Measurements from ENCODE around the gene DLGAP4. TPM values are rescaled to one million over a fixed set of nuclear protein-coding genes. Genes with fewer than 3 reads are reported as not detected.

The DLGAP4 gene
- total and polyA plus RNA-seq, 2 of the 13 experiments (the other 11 are each of a cell fraction or from before 2014, with no cell fraction given): 15.2 to 26.7 TPM

DNA sequence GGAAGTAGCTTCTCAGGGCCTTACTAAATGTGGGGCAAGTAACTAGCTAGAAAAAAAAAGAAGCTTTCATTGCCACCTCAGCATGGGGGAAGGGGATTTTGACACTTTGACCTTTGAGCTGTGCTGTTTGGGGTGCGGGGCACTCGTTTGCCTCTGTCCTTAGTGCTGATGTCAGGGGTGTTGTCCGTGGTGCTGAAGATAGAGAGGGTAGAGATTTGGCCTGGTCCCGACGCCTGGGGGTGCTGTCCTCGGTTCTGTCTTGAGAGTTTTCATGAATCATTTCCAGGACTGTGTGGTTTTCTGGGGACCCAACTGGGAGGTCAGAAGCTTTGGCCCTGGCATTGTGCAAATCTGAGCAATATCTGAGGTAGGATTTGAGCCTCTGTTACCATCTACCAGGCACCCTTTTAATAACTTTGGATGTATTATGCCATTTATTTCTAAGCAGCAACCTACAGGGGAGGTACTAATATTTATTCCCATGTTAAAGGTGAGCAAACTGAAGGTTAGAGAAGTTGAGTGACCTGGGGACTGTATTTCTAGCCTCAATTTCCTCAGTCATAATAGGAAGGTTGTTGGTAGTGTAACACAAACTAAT is 78.0 kb downstream of the DLGAP4 start (continued):
- TF ChIP-seq, protein P1, sequence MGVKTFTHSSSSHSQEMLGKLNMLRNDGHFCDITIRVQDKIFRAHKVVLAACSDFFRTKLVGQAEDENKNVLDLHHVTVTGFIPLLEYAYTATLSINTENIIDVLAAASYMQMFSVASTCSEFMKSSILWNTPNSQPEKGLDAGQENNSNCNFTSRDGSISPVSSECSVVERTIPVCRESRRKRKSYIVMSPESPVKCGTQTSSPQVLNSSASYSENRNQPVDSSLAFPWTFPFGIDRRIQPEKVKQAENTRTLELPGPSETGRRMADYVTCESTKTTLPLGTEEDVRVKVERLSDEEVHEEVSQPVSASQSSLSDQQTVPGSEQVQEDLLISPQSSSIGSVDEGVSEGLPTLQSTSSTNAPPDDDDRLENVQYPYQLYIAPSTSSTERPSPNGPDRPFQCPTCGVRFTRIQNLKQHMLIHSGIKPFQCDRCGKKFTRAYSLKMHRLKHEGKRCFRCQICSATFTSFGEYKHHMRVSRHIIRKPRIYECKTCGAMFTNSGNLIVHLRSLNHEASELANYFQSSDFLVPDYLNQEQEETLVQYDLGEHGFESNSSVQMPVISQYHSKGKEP (CRISPR knock-in tag; IDR thresholded peaks at IDR 0.05): peak; percentile 100
- TF ChIP-seq MAF1 (CRISPR knock-in tag; IDR thresholded peaks at IDR 0.05; ENCODE audit: borderline replicate concordance) (peak; percentile 100), KDM1A (CRISPR knock-in tag; IDR thresholded peaks at IDR 0.05) (peak; percentile 94), TOPORS (CRISPR knock-in tag; IDR thresholded peaks at IDR 0.05) (peak; percentile 100), ZNF446 (CRISPR knock-in tag; IDR thresholded peaks at IDR 0.05) (peak; percentile 100), ZSCAN31 (CRISPR knock-in tag; IDR thresholded peaks at IDR 0.05; ENCODE audit: low read depth) (peak; percentile 100), AGO1 (IDR thresholded peaks at IDR 0.05; ENCODE audit: low read depth, low read length, poor library complexity, severe bottlenecking) (no peak), ELF1 (CRISPR knock-in tag; IDR thresholded peaks at IDR 0.05) (peak; percentile 88), PHF20 (CRISPR knock-in tag; IDR thresholded peaks at IDR 0.05) (peak; percentile 93), CHD4 (IDR thresholded peaks at IDR 0.05; ENCODE audit: borderline replicate concordance, low read length) (no peak), MAFF (IDR thresholded peaks at IDR 0.05; ENCODE audit: low read depth, low read length) (peak; percentile 9; the same call in 1 of the 2 replicates), ZNF207 (IDR thresholded peaks at IDR 0.05; ENCODE audit: borderline replicate concordance) (no peak), BORCS8-MEF2B (CRISPR knock-in tag; IDR thresholded peaks at IDR 0.05) (peak; percentile 100), DNMT3B (CRISPR knock-in tag; conservative IDR thresholded peaks at IDR 0.05) (peak; percentile 100), ZNF17 (CRISPR knock-in tag; IDR thresholded peaks at IDR 0.05) (peak; percentile 100), ZNF891 (CRISPR knock-in tag; IDR thresholded peaks at IDR 0.05) (peak; percentile 100), ZNF577 (CRISPR knock-in tag; IDR thresholded peaks at IDR 0.05; ENCODE audit: borderline replicate concordance, low read depth) (peak; percentile 100), ZNF335 (CRISPR knock-in tag; IDR thresholded peaks at IDR 0.05) (peak; percentile 98), ZFAT (CRISPR knock-in tag; conservative IDR thresholded peaks at IDR 0.05) (peak; percentile 98), IRX3 (CRISPR knock-in tag; IDR thresholded peaks at IDR 0.05; ENCODE audit: borderline replicate concordance, low read depth) (peak; percentile 100)
- TF ChIP-seq, protein P2, sequence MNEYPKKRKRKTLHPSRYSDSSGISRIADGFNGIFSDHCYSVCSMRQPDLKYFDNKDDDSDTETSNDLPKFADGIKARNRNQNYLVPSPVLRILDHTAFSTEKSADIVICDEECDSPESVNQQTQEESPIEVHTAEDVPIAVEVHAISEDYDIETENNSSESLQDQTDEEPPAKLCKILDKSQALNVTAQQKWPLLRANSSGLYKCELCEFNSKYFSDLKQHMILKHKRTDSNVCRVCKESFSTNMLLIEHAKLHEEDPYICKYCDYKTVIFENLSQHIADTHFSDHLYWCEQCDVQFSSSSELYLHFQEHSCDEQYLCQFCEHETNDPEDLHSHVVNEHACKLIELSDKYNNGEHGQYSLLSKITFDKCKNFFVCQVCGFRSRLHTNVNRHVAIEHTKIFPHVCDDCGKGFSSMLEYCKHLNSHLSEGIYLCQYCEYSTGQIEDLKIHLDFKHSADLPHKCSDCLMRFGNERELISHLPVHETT (CRISPR knock-in tag; conservative IDR thresholded peaks at IDR 0.05): peak; percentile 100
- TF ChIP-seq, protein P3, sequence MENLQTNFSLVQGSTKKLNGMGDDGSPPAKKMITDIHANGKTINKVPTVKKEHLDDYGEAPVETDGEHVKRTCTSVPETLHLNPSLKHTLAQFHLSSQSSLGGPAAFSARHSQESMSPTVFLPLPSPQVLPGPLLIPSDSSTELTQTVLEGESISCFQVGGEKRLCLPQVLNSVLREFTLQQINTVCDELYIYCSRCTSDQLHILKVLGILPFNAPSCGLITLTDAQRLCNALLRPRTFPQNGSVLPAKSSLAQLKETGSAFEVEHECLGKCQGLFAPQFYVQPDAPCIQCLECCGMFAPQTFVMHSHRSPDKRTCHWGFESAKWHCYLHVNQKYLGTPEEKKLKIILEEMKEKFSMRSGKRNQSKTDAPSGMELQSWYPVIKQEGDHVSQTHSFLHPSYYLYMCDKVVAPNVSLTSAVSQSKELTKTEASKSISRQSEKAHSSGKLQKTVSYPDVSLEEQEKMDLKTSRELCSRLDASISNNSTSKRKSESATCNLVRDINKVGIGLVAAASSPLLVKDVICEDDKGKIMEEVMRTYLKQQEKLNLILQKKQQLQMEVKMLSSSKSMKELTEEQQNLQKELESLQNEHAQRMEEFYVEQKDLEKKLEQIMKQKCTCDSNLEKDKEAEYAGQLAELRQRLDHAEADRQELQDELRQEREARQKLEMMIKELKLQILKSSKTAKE (CRISPR knock-in tag; IDR thresholded peaks at IDR 0.05; ENCODE audit: borderline replicate concordance): peak; percentile 96
- TF ChIP-seq, protein P4, sequence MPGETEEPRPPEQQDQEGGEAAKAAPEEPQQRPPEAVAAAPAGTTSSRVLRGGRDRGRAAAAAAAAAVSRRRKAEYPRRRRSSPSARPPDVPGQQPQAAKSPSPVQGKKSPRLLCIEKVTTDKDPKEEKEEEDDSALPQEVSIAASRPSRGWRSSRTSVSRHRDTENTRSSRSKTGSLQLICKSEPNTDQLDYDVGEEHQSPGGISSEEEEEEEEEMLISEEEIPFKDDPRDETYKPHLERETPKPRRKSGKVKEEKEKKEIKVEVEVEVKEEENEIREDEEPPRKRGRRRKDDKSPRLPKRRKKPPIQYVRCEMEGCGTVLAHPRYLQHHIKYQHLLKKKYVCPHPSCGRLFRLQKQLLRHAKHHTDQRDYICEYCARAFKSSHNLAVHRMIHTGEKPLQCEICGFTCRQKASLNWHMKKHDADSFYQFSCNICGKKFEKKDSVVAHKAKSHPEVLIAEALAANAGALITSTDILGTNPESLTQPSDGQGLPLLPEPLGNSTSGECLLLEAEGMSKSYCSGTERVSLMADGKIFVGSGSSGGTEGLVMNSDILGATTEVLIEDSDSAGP (CRISPR knock-in tag; IDR thresholded peaks at IDR 0.05; ENCODE audit: borderline replicate concordance): peak; percentile 88; the same call in 1 of the 2 replicates

All from HepG2 (cell line).